Activated naive CD4-positive, alpha-beta T cell treated with anti-CD3 and anti-CD28 coated beads, Interleukin-2, amount 50 U/mL, for 72 hours (primary cell): Measurements from ENCODE around the gene MFAP5. TPM values are rescaled to one million over a fixed set of nuclear protein-coding genes. Genes with fewer than 3 reads are reported as not detected.
"Not testable (repeated sequence)": the region's sequence is repeated elsewhere in the genome, so short reads cannot be mapped to it uniquely, and the experiment has no call there.

Source experiments
- ATAC-seq, 2 donors: fragments of 150-1000 bp; cut with Tn5 transposase; 2 replicates each; pipeline ENCODE4 v1.10.0; 2021; ENCODE audit warnings: mild to moderate bottlenecking in 2 of 2, moderate library complexity in 2 of 2
- DNase-seq, 2 donors: peaks; one replicate each; pipeline ENCODE4 v3.0.0; 2021 to 2022; ENCODE audit warnings: low spot score in 2 of 2
- H3K27ac Mint-ChIP-seq, 2 donors: one replicate each; pipeline ENCODE4 v1.8.0; 2022; ENCODE audit warnings: mild to moderate bottlenecking in 2 of 2, mixed read lengths in 2 of 2
- H3K36me3 Mint-ChIP-seq, 2 donors: one replicate each; pipeline ENCODE4 v1.8.0; 2022; ENCODE audit warnings: mixed read lengths in 2 of 2
- H3K9me3 Mint-ChIP-seq, 2 donors: one replicate each; pipeline ENCODE4 v1.8.0; 2022; ENCODE audit warnings: mixed read lengths in 2 of 2
- total RNA-seq, 2 donors: library from RNA; stranded (reverse); gene quantifications; one replicate each; pipeline ENCODE4 v1.2.3, GENCODE V29; 2022

Gene MFAP5
- total RNA-seq, 2 donors from 2014 or later: not detected

DNA sequence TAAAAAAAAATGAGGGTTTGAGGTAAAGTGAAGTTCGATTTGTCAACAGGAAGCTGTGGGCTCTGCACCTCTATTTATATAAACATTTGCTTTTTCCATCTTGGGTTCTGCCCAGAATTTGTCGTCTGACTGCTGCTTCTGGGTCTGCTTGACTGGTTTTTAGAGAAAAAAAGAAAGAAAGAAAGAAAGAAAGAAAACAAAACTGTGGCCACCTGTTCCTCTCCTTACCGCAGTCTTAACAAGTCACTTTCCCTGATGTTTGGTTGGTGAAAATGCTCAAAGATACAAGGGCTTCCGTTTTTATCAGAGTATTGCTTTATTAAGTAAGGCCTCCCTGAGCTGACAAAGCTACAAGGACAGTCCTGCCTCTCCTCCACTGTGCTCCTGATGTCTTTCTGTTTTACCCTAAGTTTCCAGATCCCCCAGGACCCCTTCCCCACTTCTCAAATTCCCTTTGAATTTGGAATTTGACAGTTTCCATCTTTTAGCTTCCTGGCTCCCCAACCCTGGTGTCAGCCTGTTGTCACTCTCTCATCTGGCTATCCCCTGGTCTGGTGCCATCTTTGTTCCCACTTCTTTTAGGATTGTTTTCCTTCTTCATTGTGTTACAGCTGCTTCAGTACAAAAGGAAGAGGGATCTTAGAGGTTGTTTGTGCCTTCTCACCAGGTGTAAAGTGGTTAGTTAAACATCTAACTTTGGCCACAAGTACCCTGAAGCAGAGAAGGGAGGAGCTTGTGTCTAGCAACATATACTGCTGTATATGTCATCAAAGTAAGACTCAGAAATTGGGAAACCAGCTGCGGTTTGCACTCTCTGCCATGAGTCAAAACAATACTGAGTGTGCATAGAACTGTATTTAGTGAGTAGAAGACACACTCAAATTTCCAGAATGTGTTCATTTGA, 18.0 kb downstream of the MFAP5 start:
- peak; percentile 79 to 80 for ATAC-seq
- Mint-ChIP-seq H3K9me3 (no peaks in the 10 kb centered on the region), H3K27ac (peak overlapping the region; percentile 63 to 86), H3K36me3 (no peaks in the 10 kb centered on the region)
- peak in 1 of 2 donors; percentile 55 for DNase-seq

- ATAC-seq (no peak), DNase-seq (no peak)
- no peak overlapping the region for H3K27ac Mint-ChIP-seq
- no peaks in the 10 kb centered on the region for H3K9me3 Mint-ChIP-seq
- no peaks in the 10 kb centered on the region for H3K36me3 Mint-ChIP-seq
Measured at GRCh38 chr12:8642775-8643174, 19.9 kb downstream of the MFAP5 start.

- DNase-seq (no peak), ATAC-seq (no peak)
- Mint-ChIP-seq H3K9me3 (no peaks in the 10 kb centered on the region), H3K27ac (no peak overlapping the region), H3K36me3 (no peaks in the 10 kb centered on the region)
Measured at GRCh38 chr12:8639936-8640335, 22.7 kb downstream of the MFAP5 start.

- no peaks in the 10 kb centered on the region for H3K36me3 Mint-ChIP-seq
- H3K27ac Mint-ChIP-seq: no peak overlapping the region
- no peak for DNase-seq
- no peaks in the 10 kb centered on the region for H3K9me3 Mint-ChIP-seq
- no peak for ATAC-seq
Measured at GRCh38 chr12:8638951-8639350, 23.7 kb downstream of the MFAP5 start.

- peaks cover 0 to 4% of the 10 kb centered on the region in 2 donors for H3K9me3 Mint-ChIP-seq
- DNase-seq (no peak), ATAC-seq (no peak)
- no peak overlapping the region for H3K27ac Mint-ChIP-seq
- no peaks in the 10 kb centered on the region for H3K36me3 Mint-ChIP-seq
Measured at GRCh38 chr12:8637666-8638065, 25.0 kb downstream of the MFAP5 start.

- Mint-ChIP-seq H3K36me3 (no peaks in the 10 kb centered on the region), H3K9me3 (peaks cover 0 to 4% of the 10 kb centered on the region in 2 donors), H3K27ac (no peak overlapping the region)
- ATAC-seq: no peak
- no peak for DNase-seq
Measured at GRCh38 chr12:8637244-8637643, 25.4 kb downstream of the MFAP5 start.

GRCh38 chr12:8636581-8636980, 26.0 kb downstream of the MFAP5 start:
- Mint-ChIP-seq H3K27ac (no peak overlapping the region), H3K9me3 (peaks cover 0 to 4% of the 10 kb centered on the region in 2 donors), H3K36me3 (no peaks in the 10 kb centered on the region)
- ATAC-seq (no peak), DNase-seq (no peak)

- not testable (repeated sequence) for ATAC-seq, H3K27ac Mint-ChIP-seq, H3K36me3 Mint-ChIP-seq, DNase-seq, H3K9me3 Mint-ChIP-seq
Measured at GRCh38 chr12:8636007-8636346, 26.6 kb downstream of the MFAP5 start.

DNA sequence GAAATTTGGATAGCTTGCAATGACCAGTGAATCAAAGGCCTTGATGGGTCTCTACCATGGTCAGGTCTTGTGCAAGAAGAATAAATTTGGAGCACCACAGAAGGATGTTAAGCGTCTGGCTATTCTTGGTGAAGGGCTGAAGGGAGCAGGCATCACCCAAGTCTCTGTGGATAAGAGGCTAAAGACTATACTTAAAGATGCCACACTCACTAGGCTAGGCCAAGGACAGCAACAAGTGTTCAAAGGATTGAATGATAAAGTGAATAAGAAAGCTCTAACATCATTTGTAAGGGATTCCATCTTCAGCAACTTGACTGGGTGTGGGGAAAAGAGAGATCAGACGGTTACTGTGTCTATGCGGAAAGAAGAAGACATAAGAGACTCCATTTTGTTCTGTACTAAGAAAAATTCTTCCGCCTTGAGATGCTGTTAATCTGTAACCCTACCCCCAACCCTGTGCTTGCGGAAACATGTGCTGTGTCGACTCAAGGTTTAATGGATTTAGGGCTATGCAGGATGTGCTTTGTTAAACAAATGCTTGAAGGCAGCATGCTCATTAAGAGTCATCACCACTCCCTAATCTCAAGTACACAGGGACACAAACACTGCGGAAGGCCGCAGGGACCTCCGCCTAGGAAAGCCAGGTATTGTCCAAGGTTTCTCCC, 27.2 kb downstream of the MFAP5 start:
- ATAC-seq, H3K9me3 Mint-ChIP-seq: not testable (repeated sequence)

GRCh38 chr12:8630131-8630530, 32.5 kb downstream of the MFAP5 start:
- H3K36me3 Mint-ChIP-seq: no peaks in the 10 kb centered on the region

More for the DNA sequence above, 27.2 kb downstream of the MFAP5 start:
- DNase-seq, H3K36me3 Mint-ChIP-seq, H3K27ac Mint-ChIP-seq: not testable (repeated sequence)

DNA sequence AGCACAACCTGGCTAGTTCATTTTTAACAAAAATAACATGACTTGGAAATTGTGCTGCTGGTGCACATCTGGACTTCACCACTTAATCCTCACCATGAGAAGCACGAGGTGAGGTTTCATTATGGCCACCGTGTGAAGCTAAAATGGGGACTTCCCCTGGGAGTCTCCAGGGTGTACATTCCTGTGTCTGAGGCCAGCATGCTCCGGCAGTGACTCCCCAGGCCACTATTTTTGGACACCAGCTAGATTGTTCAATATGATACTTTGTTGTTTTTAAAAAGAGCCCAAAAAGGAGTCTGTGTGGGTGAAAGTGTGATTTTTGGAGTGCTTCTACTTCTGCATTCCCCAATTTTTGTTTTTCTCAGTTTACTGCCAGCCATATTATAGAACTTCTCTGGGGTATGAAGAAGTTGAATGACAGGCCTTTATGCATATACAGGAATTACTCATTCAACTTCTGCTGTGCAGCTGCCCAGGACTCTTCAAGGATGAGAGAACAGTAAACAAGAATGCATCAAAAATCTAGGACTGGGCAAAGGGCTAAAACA, 33.1 kb downstream of the MFAP5 start:
- Mint-ChIP-seq H3K36me3 (no peaks in the 10 kb centered on the region), H3K27ac (no peak overlapping the region), H3K9me3 (peaks cover 0 to 4% of the 10 kb centered on the region in 2 donors)
- ATAC-seq (peak in 1 of 2 donors; percentile 20), DNase-seq (no peak)

More at GRCh38 chr12:8630131-8630530, 32.5 kb downstream of the MFAP5 start:
- Mint-ChIP-seq H3K9me3 (peaks cover 0 to 4% of the 10 kb centered on the region in 2 donors), H3K27ac (no peak overlapping the region)
- no peak for DNase-seq
- no peak for ATAC-seq

DNA sequence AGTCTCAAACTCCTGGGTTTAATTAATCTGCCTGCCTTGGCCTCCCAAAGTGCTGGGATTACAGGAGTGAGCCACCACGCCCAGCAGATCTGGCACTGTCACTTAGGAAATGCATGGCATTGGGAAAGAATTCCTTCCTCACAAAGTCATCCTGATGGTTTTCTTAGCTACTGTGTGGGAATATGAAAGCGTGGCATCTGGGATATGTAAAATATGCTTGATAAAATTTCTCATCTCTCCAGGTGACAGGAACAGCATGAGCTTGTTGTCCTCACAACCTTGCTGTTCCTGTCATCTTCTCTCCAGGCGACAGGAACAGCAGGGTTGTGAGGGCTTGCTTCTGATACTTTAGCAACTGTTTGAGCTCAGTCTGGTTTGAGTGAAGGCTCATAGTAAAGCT, 33.9 kb downstream of the MFAP5 start:
- Mint-ChIP-seq H3K36me3 (no peaks in the 10 kb centered on the region), H3K27ac (no peak overlapping the region), H3K9me3 (peaks cover 0 to 4% of the 10 kb centered on the region in 2 donors)
- DNase-seq: no peak
- ATAC-seq: no peak

DNA sequence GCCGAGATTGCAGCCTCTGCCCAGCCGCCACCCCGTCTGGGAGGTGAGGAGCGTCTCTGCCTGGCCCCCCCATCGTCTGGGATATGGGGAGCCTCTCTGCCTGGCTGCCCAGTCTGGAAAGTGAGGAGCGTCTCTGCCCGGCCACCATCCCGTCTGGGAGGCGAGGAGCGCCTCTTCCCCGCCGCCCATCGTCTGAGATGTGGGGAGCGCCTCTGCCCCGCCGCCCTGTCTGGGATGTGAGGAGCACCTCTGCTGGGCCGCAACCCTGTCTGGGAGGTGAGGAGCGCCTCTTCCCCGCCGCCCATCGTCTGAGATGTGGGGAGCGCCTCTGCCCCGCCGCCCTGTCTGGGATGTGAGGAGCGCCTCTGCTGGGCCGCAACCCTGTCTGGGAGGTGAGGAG, 37.9 kb downstream of the MFAP5 start:
- ATAC-seq, H3K27ac Mint-ChIP-seq, H3K9me3 Mint-ChIP-seq, H3K36me3 Mint-ChIP-seq, DNase-seq: not testable (repeated sequence)

GRCh38 chr12:8622646-8623045, 40.0 kb downstream of the MFAP5 start:
- no peak for ATAC-seq
- Mint-ChIP-seq H3K36me3 (no peaks in the 10 kb centered on the region), H3K9me3 (peaks cover 0 to 4% of the 10 kb centered on the region in 2 donors), H3K27ac (no peak overlapping the region)
- no peak for DNase-seq

- Mint-ChIP-seq H3K36me3 (no peaks in the 10 kb centered on the region), H3K27ac (no peak overlapping the region), H3K9me3 (peaks cover 0 to 5% of the 10 kb centered on the region in 2 donors)
- ATAC-seq: no peak
- no peak for DNase-seq
Measured at GRCh38 chr12:8615206-8615605, 47.4 kb downstream of the MFAP5 start.

DNA sequence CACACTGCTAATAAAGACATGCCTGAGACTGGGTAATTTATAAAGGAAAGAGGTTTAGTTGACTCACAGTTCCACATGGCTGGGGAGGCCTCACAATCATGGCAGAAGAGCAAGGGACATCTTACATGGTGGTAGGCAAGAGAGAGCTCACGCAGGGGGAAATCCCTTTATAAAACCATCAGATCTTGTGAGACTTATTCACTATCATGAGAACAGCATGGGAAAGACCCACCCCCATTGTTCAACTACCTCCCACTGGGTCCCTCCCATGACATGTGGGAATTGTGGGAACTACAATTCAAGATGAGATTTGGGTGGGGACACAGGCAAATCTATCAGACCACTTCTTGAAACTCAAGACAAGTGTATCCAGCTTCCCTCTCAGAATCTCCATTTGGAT, 48.7 kb downstream of the MFAP5 start:
- not testable (repeated sequence) for H3K9me3 Mint-ChIP-seq, DNase-seq

GRCh38 chr12:8612629-8613028, 50.0 kb downstream of the MFAP5 start, which contains the start of gene AICDA:
AICDA (minus strand) TSS chr12:8612859; CDS start chr12:8612767, 92 bp downstream.
- Mint-ChIP-seq H3K27ac (no peak within 1 kb of the TSS), H3K36me3 (no peaks in the 10 kb centered on the region), H3K9me3 (peaks cover 0 to 5% of the 10 kb centered on the region in 2 donors)
- no peak for ATAC-seq
- no peak for DNase-seq

More for the DNA sequence above, 48.7 kb downstream of the MFAP5 start:
- not testable (repeated sequence) for H3K36me3 Mint-ChIP-seq, H3K27ac Mint-ChIP-seq, ATAC-seq
